ENCODE results near the gene CLIC3.

The CLIC3 gene

DNA sequence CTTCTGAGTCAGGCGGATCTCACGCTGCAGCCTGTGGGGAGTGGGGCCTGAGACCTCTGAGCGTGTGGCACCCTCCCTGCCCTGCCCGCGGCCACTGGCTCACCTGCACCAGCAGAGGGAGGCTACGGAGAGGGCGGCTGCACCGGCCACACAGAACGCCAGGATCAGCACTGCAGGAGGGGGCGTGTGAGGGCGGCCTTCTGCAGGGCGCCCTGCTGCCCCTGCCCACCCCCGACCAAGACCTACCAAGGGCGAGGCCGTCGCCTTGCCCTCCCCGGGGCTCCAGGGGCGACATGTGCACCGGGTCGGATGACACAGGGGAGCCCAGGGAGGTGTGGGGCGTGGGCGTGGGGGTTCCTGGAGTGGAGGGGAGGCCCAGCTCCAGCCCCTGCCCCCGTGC lies 44.2 kb upstream of the CLIC3 start:
- peaks cover 0 to 16% (median 10%) of the 10 kb centered on the region in 11 experiments; a peak in 14 of 22 replicates for H3K27me3 ChIP-seq
- no peaks in the 10 kb centered on the region for H3K9me3 ChIP-seq (replicated peaks in 1 of 11)
- peak overlapping the region in 9 of 11 experiments; percentile 13 to 63 (median 52); a peak in 15 of 22 replicates for H3K9ac ChIP-seq
- H3K4me2 ChIP-seq = peak overlapping the region; percentile 95 to 100 (median 99)
- H3K36me3 ChIP-seq = peaks cover 32 to 56% (median 49%) of the 10 kb centered on the region in 11 experiments
- no peak for TF ChIP-seq Cebpa-rat (IDR thresholded peaks at IDR 0.05)
- H4K20me1 ChIP-seq = peaks cover 51 to 98% (median 88%) of the 10 kb centered on the region in 11 experiments
- H3K4me1 ChIP-seq = peaks cover 58 to 88% (median 71%) of the 10 kb centered on the region in 10 experiments
- peak overlapping the region in 7 of 11 experiments; percentile 5 to 57 (median 35); a peak in 10 of 22 replicates for H3K27ac ChIP-seq
- peak overlapping the region in 4 of 10 experiments; percentile 6 to 59 (median 39); a peak in 5 of 20 replicates for H3K4me3 ChIP-seq

DNA sequence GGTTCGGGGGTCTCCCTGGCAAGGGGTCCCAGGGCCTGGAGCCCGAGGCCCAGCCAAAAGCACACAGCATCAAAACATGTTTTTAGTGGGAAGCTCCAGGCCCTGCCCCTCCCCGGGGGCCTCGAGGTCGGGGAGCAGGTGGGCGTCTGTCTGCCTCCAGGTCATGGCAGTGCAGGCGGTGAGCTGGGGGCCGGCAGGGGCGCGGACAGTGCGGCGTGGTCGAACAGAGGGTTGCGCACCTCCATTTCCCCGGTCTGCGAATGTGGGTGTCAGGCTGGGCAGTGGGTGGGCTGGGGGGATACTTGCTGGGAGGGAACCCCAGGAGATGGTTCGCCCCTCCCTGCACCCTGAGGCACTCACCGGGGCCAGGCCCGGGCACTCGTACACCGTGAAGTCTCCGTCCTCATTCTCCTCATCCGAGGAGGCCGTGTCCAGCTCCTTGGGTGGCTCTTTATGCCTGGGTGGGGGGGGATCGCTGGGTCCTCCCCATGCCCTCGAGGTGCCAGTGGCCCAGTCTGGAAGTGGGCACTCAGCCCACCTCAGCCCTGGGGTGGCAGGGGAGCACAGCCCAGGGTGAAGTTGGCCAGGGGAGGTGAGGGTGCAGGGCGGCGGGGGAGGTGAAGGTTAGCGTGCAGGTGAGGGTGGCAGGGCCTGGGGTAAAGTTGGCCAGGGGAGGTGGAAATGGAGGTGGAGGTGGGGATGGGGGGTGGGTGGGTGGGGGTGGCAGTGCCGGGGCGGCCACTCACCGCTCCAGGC lies 43.4 kb upstream of the CLIC3 start:
- H3K4me3 ChIP-seq = no peak overlapping the region
- H3K27ac ChIP-seq = no peak overlapping the region
- peaks cover 0 to 8% (median 2%) of the 10 kb centered on the region in 11 experiments; a peak in 7 of 22 replicates for H3K27me3 ChIP-seq
- peaks cover 58 to 88% (median 71%) of the 10 kb centered on the region in 10 experiments for H3K4me1 ChIP-seq
- H3K9ac ChIP-seq = no peak overlapping the region
- H3K4me2 ChIP-seq = peak overlapping the region in 1 of 11 experiments; percentile 15; a peak in 1 of 22 replicates
- H3K36me3 ChIP-seq = peaks cover 32 to 58% (median 52%) of the 10 kb centered on the region in 11 experiments
- peaks cover 43 to 97% (median 85%) of the 10 kb centered on the region in 11 experiments for H4K20me1 ChIP-seq
- no peaks in the 10 kb centered on the region for H3K9me3 ChIP-seq (replicated peaks in 1 of 11)
- no peak for TF ChIP-seq Cebpa-rat (IDR thresholded peaks at IDR 0.05)

DNA sequence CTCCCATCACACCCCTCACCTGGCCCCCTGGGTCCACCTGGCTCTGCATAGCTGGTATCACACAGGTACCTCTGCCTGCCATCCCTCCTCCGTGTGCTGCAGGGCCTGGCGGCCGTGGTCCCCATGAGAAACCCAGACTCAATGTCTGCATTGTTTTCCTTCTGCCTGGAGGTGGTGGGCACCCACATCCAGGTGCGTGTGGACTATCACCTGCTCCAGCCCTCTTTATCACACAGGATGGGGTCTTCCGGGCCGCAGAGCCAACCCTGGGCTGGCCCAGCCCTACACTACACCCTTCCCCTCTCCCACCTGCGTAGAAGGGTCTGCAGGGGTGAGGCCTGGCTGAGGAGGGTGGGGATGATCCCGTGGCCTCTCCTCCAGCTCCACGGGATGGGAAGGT lies 42.5 kb upstream of the CLIC3 start:
- H3K4me3 ChIP-seq = no peak overlapping the region; a peak in 1 of 20 replicates
- H3K27ac ChIP-seq = no peak overlapping the region
- H3K4me2 ChIP-seq = peak overlapping the region in 1 of 11 experiments; percentile 15; a peak in 1 of 22 replicates
- H3K9me3 ChIP-seq (replicated peaks in 1 of 11) = no peaks in the 10 kb centered on the region
- H3K9ac ChIP-seq = 0 out of 22 replicates have a peak overlapping the region, but pooled peaks of 2 of the 11 experiments have one; percentile 23 to 26
- no peaks in the 10 kb centered on the region for H3K27me3 ChIP-seq
- peaks cover 55 to 84% (median 69%) of the 10 kb centered on the region in 10 experiments for H3K4me1 ChIP-seq
- H4K20me1 ChIP-seq = peaks cover 34 to 91% (median 76%) of the 10 kb centered on the region in 11 experiments
- no peak for TF ChIP-seq Cebpa-rat (IDR thresholded peaks at IDR 0.05)
- H3K36me3 ChIP-seq = peaks cover 32 to 58% (median 52%) of the 10 kb centered on the region in 11 experiments

DNA sequence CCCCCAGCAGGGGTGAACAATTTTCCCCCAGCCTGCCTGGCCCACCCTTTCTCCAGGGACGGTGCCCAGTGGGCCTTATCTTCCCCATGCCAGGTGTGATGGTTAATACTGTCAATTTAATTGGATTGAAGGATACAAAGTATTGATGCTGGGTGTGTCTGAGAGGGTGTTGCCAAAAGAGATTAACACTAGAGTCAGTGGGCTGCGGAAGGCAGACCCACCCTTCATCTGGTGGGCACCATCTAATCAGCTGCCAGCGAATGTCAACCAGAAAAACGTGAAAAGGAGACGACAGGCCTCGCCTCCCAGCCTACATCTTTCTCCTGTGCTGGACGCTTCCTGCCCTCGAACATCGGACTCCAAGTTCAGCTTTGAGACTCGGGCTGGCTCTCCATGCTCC lies 41.1 kb upstream of the CLIC3 start:
- Histone ChIP-seq H4K20me1 (peaks cover 20 to 77% (median 62%) of the 10 kb centered on the region in 11 experiments), H3K27me3 (no peaks in the 10 kb centered on the region), H3K4me1 (peaks cover 47 to 76% (median 69%) of the 10 kb centered on the region in 10 experiments), H3K9me3 (replicated peaks in 1 of 11) (no peaks in the 10 kb centered on the region), H3K36me3 (peaks cover 32 to 58% (median 52%) of the 10 kb centered on the region in 11 experiments), H3K9ac (peak overlapping the region in 2 of 11 experiments; percentile 20 to 30; a peak in 2 of 22 replicates), H3K4me3 (no peak overlapping the region), H3K27ac (no peak overlapping the region; a peak in 1 of 22 replicates), H3K4me2 (0 out of 22 replicates have a peak overlapping the region, but pooled peaks of 3 of the 11 experiments have one; percentile 4 to 92 (median 5))
- TF ChIP-seq Cebpa-rat (IDR thresholded peaks at IDR 0.05) = no peak

GRCh38 chr9:137037035-137037434 lies 40.7 kb upstream of the CLIC3 start:
- Histone ChIP-seq H3K27ac (peak overlapping the region in 1 of 11 experiments; percentile 16; a peak in 1 of 22 replicates), H3K36me3 (peaks cover 32 to 58% (median 51%) of the 10 kb centered on the region in 11 experiments), H3K4me3 (no peak overlapping the region), H3K9me3 (replicated peaks in 1 of 11) (no peaks in the 10 kb centered on the region), H3K4me2 (peak overlapping the region in 3 of 11 experiments; percentile 4 to 92 (median 5); a peak in 1 of 22 replicates), H4K20me1 (peaks cover 16 to 72% (median 60%) of the 10 kb centered on the region in 11 experiments), H3K9ac (peak overlapping the region in 4 of 11 experiments; percentile 25 to 72 (median 36); a peak in 4 of 22 replicates), H3K4me1 (peaks cover 43 to 75% (median 67%) of the 10 kb centered on the region in 10 experiments), H3K27me3 (no peaks in the 10 kb centered on the region)
- TF ChIP-seq Cebpa-rat (IDR thresholded peaks at IDR 0.05) = no peak

- peak overlapping the region; percentile 21 to 82 (median 72); a peak in 16 of 22 replicates for H3K9ac ChIP-seq
- H3K36me3 ChIP-seq = peaks cover 32 to 61% (median 51%) of the 10 kb centered on the region in 11 experiments
- H4K20me1 ChIP-seq = peaks cover 6 to 61% (median 49%) of the 10 kb centered on the region in 11 experiments; a peak in 20 of 22 replicates
- no peaks in the 10 kb centered on the region for H3K9me3 ChIP-seq (replicated peaks in 1 of 11)
- no peaks in the 10 kb centered on the region for H3K27me3 ChIP-seq
- no peak for TF ChIP-seq Cebpa-rat (IDR thresholded peaks at IDR 0.05)
- H3K27ac ChIP-seq = peak overlapping the region in 3 of 11 experiments; percentile 10 to 97 (median 32); a peak in 5 of 22 replicates
- peak overlapping the region in 3 of 10 experiments; percentile 70 to 81 (median 81); a peak in 3 of 20 replicates for H3K4me3 ChIP-seq
- H3K4me1 ChIP-seq = peaks cover 37 to 73% (median 65%) of the 10 kb centered on the region in 10 experiments
- peak overlapping the region; percentile 82 to 97 (median 92) for H3K4me2 ChIP-seq
Measured at GRCh38 chr9:137035937-137036336, 39.6 kb upstream of the CLIC3 start.

DNA sequence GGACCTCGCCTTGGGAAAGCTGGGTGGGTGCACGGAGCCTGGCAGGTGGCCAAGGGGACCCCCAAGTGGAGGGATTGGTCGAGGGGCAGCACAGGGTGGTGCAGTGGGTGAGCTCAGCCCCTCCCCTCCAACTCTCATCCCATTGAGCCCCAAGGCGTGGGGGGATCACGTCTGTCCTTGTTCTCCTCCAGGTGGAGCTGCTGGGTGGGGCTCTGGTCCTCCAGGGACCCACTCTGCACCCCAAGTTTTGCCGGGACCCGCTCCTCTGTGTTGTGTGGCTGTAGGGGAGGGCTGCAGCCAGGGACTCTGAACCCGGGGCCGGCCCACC lies 39.1 kb upstream of the CLIC3 start:
- H3K4me2 ChIP-seq = peak overlapping the region; percentile 82 to 97 (median 92)
- H3K36me3 ChIP-seq = peaks cover 29 to 61% (median 49%) of the 10 kb centered on the region in 11 experiments
- no peak for TF ChIP-seq Cebpa-rat (IDR thresholded peaks at IDR 0.05)
- H3K4me3 ChIP-seq = peak overlapping the region in 8 of 10 experiments; percentile 44 to 81 (median 72); a peak in 13 of 20 replicates
- H4K20me1 ChIP-seq = peaks cover under 1 to 56% (median 44%) of the 10 kb centered on the region in 11 experiments; a peak in 20 of 22 replicates
- no peaks in the 10 kb centered on the region for H3K27me3 ChIP-seq
- no peaks in the 10 kb centered on the region for H3K9me3 ChIP-seq (replicated peaks in 1 of 11)
- peaks cover 36 to 72% (median 65%) of the 10 kb centered on the region in 10 experiments for H3K4me1 ChIP-seq
- H3K9ac ChIP-seq = peak overlapping the region; percentile 21 to 82 (median 72); a peak in 18 of 22 replicates
- H3K27ac ChIP-seq = peak overlapping the region in 4 of 11 experiments; percentile 32 to 97 (median 76); a peak in 6 of 22 replicates

- no peaks in the 10 kb centered on the region for H3K27me3 ChIP-seq
- peak overlapping the region; percentile 42 to 82 (median 72) for H3K9ac ChIP-seq
- H3K36me3 ChIP-seq = peaks cover 26 to 63% (median 48%) of the 10 kb centered on the region in 11 experiments
- TF ChIP-seq Cebpa-rat (IDR thresholded peaks at IDR 0.05) = no peak
- H3K27ac ChIP-seq = peak overlapping the region in 10 of 11 experiments; percentile 38 to 97 (median 78); a peak in 20 of 22 replicates
- H3K4me3 ChIP-seq = peak overlapping the region; percentile 26 to 81 (median 62); a peak in 18 of 20 replicates
- no peaks in the 10 kb centered on the region for H3K9me3 ChIP-seq (replicated peaks in 1 of 11)
- peak overlapping the region; percentile 82 to 97 (median 92) for H3K4me2 ChIP-seq
- peaks cover 0 to 53% (median 41%) of the 10 kb centered on the region in 11 experiments; a peak in 19 of 22 replicates for H4K20me1 ChIP-seq
- H3K4me1 ChIP-seq = peaks cover 34 to 76% (median 66%) of the 10 kb centered on the region in 10 experiments
Measured at GRCh38 chr9:137034709-137035506, 38.5 kb upstream of the CLIC3 start.

Measured in BLaER1 treated with 17β-estradiol and CSF1 and Interleukin-3, amounts not matched to agents 10 nM and 100 nM (cell line).